CD14-positive monocyte (primary cell): ENCODE measurements around the gene DNAJB13. TPM values are rescaled to one million over a fixed set of nuclear protein-coding genes. Genes with fewer than 3 reads are reported as not detected.

ENCODE experiments used
- DNase-seq, 3 donors: peaks; one replicate each; pipeline ENCODE4 v3.0.0-alpha.2; 2011 to 2022
- H2AFZ ChIP-seq: 2 replicates; pipeline ENCODE4 v1.6.0; 2012; ENCODE audit warnings: mild to moderate bottlenecking, low read depth, low read length, inconsistent platforms; ENCODE audit not compliant: insufficient read depth, poor library complexity, severe bottlenecking
- H3K27ac ChIP-seq, 2 donors: 1 replicate in 1 of 2; 2 replicates in 1 of 2; pipeline ENCODE4 v1.5.1; 2012 to 2013; ENCODE audit warnings: low read length in 2 of 2, control low read depth in 1 of 2, inconsistent platforms in 1 of 2, low read depth in 1 of 2, mild to moderate bottlenecking in 1 of 2
- H3K27me3 ChIP-seq, 2 donors: one replicate each; pipeline versions ENCODE4 v1.6.0 to v1.6.1; 2011 to 2013; ENCODE audit warnings: low read length in 2 of 2; ENCODE audit not compliant: control insufficient read depth in 2 of 2, insufficient read depth in 2 of 2
- H3K36me3 ChIP-seq, 2 donors: replicated peaks in 1 of 2; 1 replicate in 1 of 2; 2 replicates in 1 of 2; pipeline versions ENCODE4 v1.5.1 to v1.6.1; 2012 to 2013; ENCODE audit warnings: low read length in 2 of 2, control low read depth in 1 of 2, inconsistent platforms in 1 of 2, mild to moderate bottlenecking in 1 of 2; ENCODE audit not compliant: insufficient read depth in 2 of 2, control insufficient read depth in 1 of 2
- H3K4me1 ChIP-seq, 2 donors: 1 replicate in 1 of 2; 2 replicates in 1 of 2; pipeline versions ENCODE4 v1.5.1 to v1.6.1; 2012 to 2013; ENCODE audit warnings: low read length in 2 of 2, control low read depth in 1 of 2, inconsistent platforms in 1 of 2, mild to moderate bottlenecking in 1 of 2, moderate library complexity in 1 of 2; ENCODE audit not compliant: insufficient read depth in 2 of 2, control insufficient read depth in 1 of 2
- H3K4me2 ChIP-seq: replicated peaks from 2 replicates; pipeline ENCODE3; 2012; ENCODE audit warnings: low read length, moderate library complexity, mild to moderate bottlenecking; ENCODE audit not compliant: poor library complexity, severe bottlenecking; ENCODE audit errors: extremely low read depth
- H3K4me3 ChIP-seq, 3 experiments: fragments of 200-600 bp in 1 of 3; sonication (generic) in 1 of 3; replicated peaks in 1 of 3; 1 replicate in 2 of 3; 2 replicates in 1 of 3; pipeline ENCODE4 v1.5.1; 2011 to 2013; ENCODE audit warnings: low read length in 3 of 3, mild to moderate bottlenecking in 3 of 3, control low read depth in 2 of 3, low read depth in 2 of 3, inconsistent platforms in 1 of 3, moderate library complexity in 1 of 3
- H3K79me2 ChIP-seq: 2 replicates; pipeline ENCODE4 v1.6.0; 2012; ENCODE audit warnings: mild to moderate bottlenecking, control low read depth, inconsistent platforms, low read length, moderate library complexity; ENCODE audit not compliant: insufficient read depth
- H3K9ac ChIP-seq: 2 replicates; pipeline ENCODE4 v1.6.0; 2017; ENCODE audit warnings: low read length, mild to moderate bottlenecking; ENCODE audit not compliant: insufficient read depth, poor library complexity, severe bottlenecking
- H3K9me3 ChIP-seq, 2 donors: replicated peaks in 1 of 2; 1 replicate in 1 of 2; 2 replicates in 1 of 2; pipeline versions ENCODE4 v1.5.1 to v1.6.1; 2012 to 2013; ENCODE audit warnings: low read length in 2 of 2, control low read depth in 1 of 2; ENCODE audit not compliant: control insufficient read depth in 1 of 2, insufficient read depth in 1 of 2
- H4K20me1 ChIP-seq: 2 replicates; pipeline ENCODE4 v1.6.0; 2012; ENCODE audit warnings: mild to moderate bottlenecking, low read length, control low read depth, moderate library complexity; ENCODE audit not compliant: insufficient read depth
- H3K27ac Mint-ChIP-seq, 7 donors: one replicate each; pipeline ENCODE4 v1.8.0; 2020; ENCODE audit warnings: mild to moderate bottlenecking in 7 of 7, mixed read lengths in 7 of 7, moderate library complexity in 6 of 7, inconsistent platforms in 2 of 7
- H3K27me3 Mint-ChIP-seq, 3 donors: one replicate each; pipeline ENCODE4 v1.8.0; 2021 to 2022; ENCODE audit warnings: low read depth in 3 of 3, mild to moderate bottlenecking in 3 of 3, mixed read lengths in 3 of 3, moderate library complexity in 3 of 3, inconsistent platforms in 1 of 3
- H3K36me3 Mint-ChIP-seq, 2 donors: one replicate each; pipeline ENCODE4 v1.8.0; 2020; ENCODE audit warnings: mixed read lengths in 2 of 2, inconsistent platforms in 1 of 2, mild to moderate bottlenecking in 1 of 2
- H3K4me1 Mint-ChIP-seq: one replicate; pipeline ENCODE4 v1.8.0; 2020; ENCODE audit warnings: mild to moderate bottlenecking, mixed read lengths
- H3K4me3 Mint-ChIP-seq, 2 donors: one replicate each; pipeline ENCODE4 v1.8.0; 2020; ENCODE audit warnings: mild to moderate bottlenecking in 2 of 2, mixed read lengths in 2 of 2, moderate library complexity in 1 of 2
- H3K9me3 Mint-ChIP-seq, 7 donors: one replicate each; pipeline ENCODE4 v1.8.0; 2020 to 2022; ENCODE audit warnings: mixed read lengths in 7 of 7, mild to moderate bottlenecking in 6 of 7, moderate library complexity in 6 of 7, inconsistent platforms in 2 of 7
- WGBS: methylation state at CpG from one replicate; pipeline ENCODE4 v1.1.5; 2013; ENCODE audit warnings: missing lambda C conversion rate; ENCODE audit not compliant: insufficient coverage; 5-methylcytosine and 5-hydroxymethylcytosine counted together
- intact Hi-C, 2 donors: fragments of 100-400 bp; cut with micrococcal nuclease; formaldehyde crosslinking; loops; one replicate each; pipeline versions ENCODE4 v1.15.0 to v1.15.1; 2023
- polyA plus RNA-seq, 3 donors: library from polyadenylated mRNA; depleted of rRNA in 1 of 3; unstranded in 2 of 3; stranded (reverse) in 1 of 3; fragments of 300-500 nt in 2 of 3; fragments of >200 nt in 1 of 3; fragmentation: Illumina TruSeq in 2 of 3; gene quantifications; 1 replicate in 2 of 3; 2 replicates in 1 of 3; pipeline ENCODE4 v1.2.3, GENCODE V29; 2012 to 2021
- TF ChIP-seq, protein P1 (sequence below): fragments of 200-600 bp; IDR thresholded peaks from one replicate; pipeline ENCODE4 v1.8.0; 2022; ENCODE audit warnings: antibody characterized with exemption, mild to moderate bottlenecking

Gene DNAJB13
- polyA plus RNA-seq, 3 donors: not detected

DNA sequence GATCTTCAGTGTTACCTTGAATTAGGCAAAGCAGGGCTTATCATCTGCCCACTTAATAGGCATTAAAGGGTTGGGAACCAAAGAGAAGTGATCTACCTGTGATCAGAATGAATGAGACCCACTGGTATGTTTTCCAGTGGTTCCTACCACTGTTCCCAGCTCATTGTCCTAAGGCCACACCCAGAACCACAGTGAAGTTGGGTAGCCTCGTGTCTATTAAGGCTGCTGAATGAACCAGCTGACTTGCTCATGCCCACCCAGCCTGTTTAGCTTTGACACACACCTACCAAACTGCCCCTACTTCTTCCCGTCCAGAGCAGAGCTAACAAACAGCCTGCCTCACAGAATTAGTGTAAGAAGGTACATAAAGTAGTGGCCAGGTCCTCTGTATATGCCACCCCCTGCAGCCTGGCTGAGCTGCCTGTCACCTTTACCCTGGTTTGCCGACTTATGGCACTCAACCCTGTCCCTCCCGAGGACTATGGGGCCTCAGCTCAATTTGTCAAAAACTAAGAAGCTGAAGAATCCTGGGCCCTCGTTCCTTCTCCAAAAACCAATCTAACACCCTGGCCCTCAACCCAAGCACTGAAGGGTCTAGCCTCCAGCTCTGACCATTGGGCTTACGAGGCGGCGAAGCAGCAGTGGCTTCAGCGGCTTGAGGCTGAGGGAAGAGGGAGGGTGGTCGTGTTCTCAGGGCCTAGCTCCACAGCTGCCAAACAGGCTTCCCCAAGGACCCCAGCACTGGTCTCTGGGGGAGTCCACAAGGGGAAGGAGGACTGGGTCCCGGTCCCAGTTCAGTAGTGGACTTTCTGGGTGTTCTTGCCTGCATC, 22.0 kb downstream of the DNAJB13 start:
- Histone ChIP-seq H3K27ac (peak overlapping the region; percentile 6 to 61), H3K36me3 (peaks cover 38 to 48% of the 10 kb centered on the region in 2 donors), H3K27me3 (no peaks in the 10 kb centered on the region), H3K9me3 (no peaks in the 10 kb centered on the region), H3K4me3 (no peak overlapping the region), H2AFZ (no peak overlapping the region), H3K9ac (no peak overlapping the region), H3K4me1 (peaks cover 41 to 50% of the 10 kb centered on the region in 2 donors), H3K79me2 (peaks cover 14% of the 10 kb centered on the region), H3K4me2 (no peak overlapping the region), H4K20me1 (peaks cover 66% of the 10 kb centered on the region)
- Mint-ChIP-seq H3K27ac (peak overlapping the region in 5 of 7 donors; percentile 9 to 74 (median 35)), H3K27me3 (peaks cover 0 to 6% (median 5%) of the 10 kb centered on the region in 3 donors), H3K9me3 (no peaks in the 10 kb centered on the region), H3K4me3 (no peak overlapping the region), H3K4me1 (peaks cover 50% of the 10 kb centered on the region), H3K36me3 (peaks cover 42 to 50% of the 10 kb centered on the region in 2 donors)
- TF ChIP-seq, protein P1, sequence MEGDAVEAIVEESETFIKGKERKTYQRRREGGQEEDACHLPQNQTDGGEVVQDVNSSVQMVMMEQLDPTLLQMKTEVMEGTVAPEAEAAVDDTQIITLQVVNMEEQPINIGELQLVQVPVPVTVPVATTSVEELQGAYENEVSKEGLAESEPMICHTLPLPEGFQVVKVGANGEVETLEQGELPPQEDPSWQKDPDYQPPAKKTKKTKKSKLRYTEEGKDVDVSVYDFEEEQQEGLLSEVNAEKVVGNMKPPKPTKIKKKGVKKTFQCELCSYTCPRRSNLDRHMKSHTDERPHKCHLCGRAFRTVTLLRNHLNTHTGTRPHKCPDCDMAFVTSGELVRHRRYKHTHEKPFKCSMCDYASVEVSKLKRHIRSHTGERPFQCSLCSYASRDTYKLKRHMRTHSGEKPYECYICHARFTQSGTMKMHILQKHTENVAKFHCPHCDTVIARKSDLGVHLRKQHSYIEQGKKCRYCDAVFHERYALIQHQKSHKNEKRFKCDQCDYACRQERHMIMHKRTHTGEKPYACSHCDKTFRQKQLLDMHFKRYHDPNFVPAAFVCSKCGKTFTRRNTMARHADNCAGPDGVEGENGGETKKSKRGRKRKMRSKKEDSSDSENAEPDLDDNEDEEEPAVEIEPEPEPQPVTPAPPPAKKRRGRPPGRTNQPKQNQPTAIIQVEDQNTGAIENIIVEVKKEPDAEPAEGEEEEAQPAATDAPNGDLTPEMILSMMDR: no peak
- DNase-seq: no peak
- intact Hi-C loops: no loop called here
- 84% methylated on average over 8 of the region's 11 CpGs for WGBS

DNA sequence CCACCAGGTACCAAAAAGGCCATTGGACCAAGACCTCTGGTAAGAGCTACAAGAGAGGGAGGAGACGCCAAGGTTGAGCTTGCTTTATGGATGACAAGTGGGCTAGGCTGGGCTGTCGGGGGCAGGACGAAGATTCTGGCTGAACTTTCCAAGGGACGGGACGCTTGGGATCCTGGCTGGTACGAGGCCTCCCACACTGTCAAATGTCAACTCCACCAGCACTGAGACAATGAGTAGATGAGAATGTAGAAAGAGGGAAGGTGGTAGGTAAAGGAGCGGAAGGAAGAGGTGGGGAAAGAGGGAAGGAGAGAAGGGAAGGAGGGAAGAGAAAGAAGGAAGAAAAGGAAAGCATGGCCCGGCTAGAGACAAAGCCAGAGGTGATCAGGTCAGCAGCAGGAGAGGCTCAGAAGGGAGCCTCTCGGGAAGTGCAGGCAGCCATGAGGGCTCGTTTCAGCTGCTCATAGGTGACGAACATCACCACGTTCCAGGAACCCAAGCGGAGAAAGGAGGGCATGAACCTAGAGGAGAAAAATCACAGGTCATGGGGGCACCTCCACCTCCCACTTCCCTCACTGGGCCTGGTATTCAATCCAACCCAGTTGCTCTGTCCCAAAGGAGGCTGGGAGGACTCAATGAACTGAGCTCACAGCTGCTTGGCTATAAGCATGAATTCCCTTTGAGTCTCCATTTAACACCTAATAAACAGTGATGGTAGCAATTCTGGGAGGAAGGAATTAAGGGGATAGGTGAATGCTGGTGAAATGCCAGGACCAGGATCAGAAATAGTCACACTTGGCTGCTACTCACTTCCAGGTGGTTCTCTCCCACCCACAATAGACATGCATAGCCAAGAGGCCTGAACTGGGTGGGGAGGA, 24.0 kb downstream of the DNAJB13 start:
- Histone ChIP-seq H3K4me1 (peaks cover 60 to 70% of the 10 kb centered on the region in 2 donors), H3K79me2 (peaks cover 34% of the 10 kb centered on the region), H3K4me2 (peak overlapping the region; percentile 30), H3K36me3 (peaks cover 53 to 67% of the 10 kb centered on the region in 2 donors), H2AFZ (no peak overlapping the region), H3K9me3 (no peaks in the 10 kb centered on the region), H4K20me1 (peaks cover 84% of the 10 kb centered on the region), H3K27me3 (no peaks in the 10 kb centered on the region), H3K27ac (peak overlapping the region; percentile 49 to 61), H3K4me3 (peak overlapping the region in 1 of 3 experiments; percentile 20), H3K9ac (no peak overlapping the region)
- intact Hi-C loops: no loop called here
- H3K9me3 Mint-ChIP-seq: no peaks in the 10 kb centered on the region
- TF ChIP-seq, protein P1: no peak
- WGBS: 71% methylated on average over 6 of the region's 13 CpGs
- H3K27ac Mint-ChIP-seq: peak overlapping the region; percentile 67 to 86 (median 81)
- H3K4me3 Mint-ChIP-seq: peak overlapping the region in 1 of 2 donors; percentile 54
- peaks cover 66% of the 10 kb centered on the region for H3K4me1 Mint-ChIP-seq
- peaks cover 61 to 70% of the 10 kb centered on the region in 2 donors for H3K36me3 Mint-ChIP-seq
- H3K27me3 Mint-ChIP-seq: peaks cover 0 to 3% (median 1%) of the 10 kb centered on the region in 3 donors
- no peak for DNase-seq
